Adipocyte (in vitro differentiated cells): ENCODE measurements around the gene PLA2G4A.

Experiments used
- DNase-seq: peaks from one replicate; pipeline ENCODE4 v3.0.0-alpha.2; 2015; ENCODE audit warnings: low read depth
- H3K27me3 ChIP-seq: replicated peaks from 2 replicates; pipeline ENCODE4 v1.7.0; 2013; ENCODE audit warnings: mild to moderate bottlenecking, low read length, moderate library complexity; ENCODE audit not compliant: control insufficient read depth, insufficient read depth
- H3K36me3 ChIP-seq: 2 replicates; pipeline ENCODE4 v1.7.0; 2013; ENCODE audit warnings: low read length, mild to moderate bottlenecking, moderate library complexity; ENCODE audit not compliant: control insufficient read depth, insufficient read depth, severe bottlenecking
- H3K4me1 ChIP-seq: 2 replicates; pipeline ENCODE4 v1.7.0; 2013; ENCODE audit warnings: mild to moderate bottlenecking, low read length, moderate library complexity; ENCODE audit not compliant: control insufficient read depth, insufficient read depth
- H3K4me3 ChIP-seq: 2 replicates; pipeline ENCODE4 v1.7.0; 2013; ENCODE audit warnings: mild to moderate bottlenecking, low read length, moderate library complexity
- H3K9ac ChIP-seq: 2 replicates; pipeline ENCODE4 v1.7.0; 2013; ENCODE audit warnings: mild to moderate bottlenecking, low read length, moderate library complexity
- H3K9me3 ChIP-seq: 2 replicates; pipeline ENCODE4 v1.7.0; 2013; ENCODE audit warnings: mild to moderate bottlenecking, low read length, moderate library complexity; ENCODE audit not compliant: control insufficient read depth

Gene PLA2G4A

GRCh38 chr1:186957314-186957713 is 128.6 kb downstream of the PLA2G4A start:
- no peaks in the 10 kb centered on the region for H3K27me3 ChIP-seq
- no peak overlapping the region for H3K9ac ChIP-seq
- H3K4me1 ChIP-seq: peaks cover 33% of the 10 kb centered on the region
- no peak for DNase-seq
- no peaks in the 10 kb centered on the region for H3K36me3 ChIP-seq
- H3K4me3 ChIP-seq: peak overlapping the region; percentile 22
- peaks cover 4% of the 10 kb centered on the region for H3K9me3 ChIP-seq

GRCh38 chr1:186958520-186958919 is 129.8 kb downstream of the PLA2G4A start:
- peak; percentile 52 for DNase-seq
- no peak overlapping the region for H3K4me3 ChIP-seq
- no peaks in the 10 kb centered on the region for H3K27me3 ChIP-seq
- peaks cover 4% of the 10 kb centered on the region for H3K9me3 ChIP-seq
- peaks cover 33% of the 10 kb centered on the region for H3K4me1 ChIP-seq
- H3K9ac ChIP-seq: no peak overlapping the region
- no peaks in the 10 kb centered on the region for H3K36me3 ChIP-seq

- H3K9me3 ChIP-seq: peaks cover 4% of the 10 kb centered on the region
- DNase-seq: peak; percentile 65
- no peaks in the 10 kb centered on the region for H3K27me3 ChIP-seq
- H3K4me3 ChIP-seq: no peak overlapping the region
- H3K4me1 ChIP-seq: peaks cover 33% of the 10 kb centered on the region
- H3K36me3 ChIP-seq: no peaks in the 10 kb centered on the region
- no peak overlapping the region for H3K9ac ChIP-seq
Observed at GRCh38 chr1:186960861-186961260, 132.1 kb downstream of the PLA2G4A start.

GRCh38 chr1:186965847-186966246 is 137.1 kb downstream of the PLA2G4A start:
- Histone ChIP-seq H3K27me3 (no peaks in the 10 kb centered on the region), H3K9ac (no peak overlapping the region), H3K4me1 (peaks cover 20% of the 10 kb centered on the region), H3K36me3 (no peaks in the 10 kb centered on the region), H3K9me3 (no peaks in the 10 kb centered on the region), H3K4me3 (no peak overlapping the region)
- no peak for DNase-seq

- H3K9ac ChIP-seq: no peak overlapping the region
- H3K4me1 ChIP-seq: peaks cover 15% of the 10 kb centered on the region
- no peak for DNase-seq
- no peaks in the 10 kb centered on the region for H3K27me3 ChIP-seq
- no peaks in the 10 kb centered on the region for H3K9me3 ChIP-seq
- no peaks in the 10 kb centered on the region for H3K36me3 ChIP-seq
- H3K4me3 ChIP-seq: no peak overlapping the region
Observed at GRCh38 chr1:186966456-186966855, 137.7 kb downstream of the PLA2G4A start.

- H3K9ac ChIP-seq: no peak overlapping the region
- H3K27me3 ChIP-seq: no peaks in the 10 kb centered on the region
- no peaks in the 10 kb centered on the region for H3K9me3 ChIP-seq
- DNase-seq: no peak
- H3K4me3 ChIP-seq: no peak overlapping the region
- H3K36me3 ChIP-seq: no peaks in the 10 kb centered on the region
- H3K4me1 ChIP-seq: peaks cover 12% of the 10 kb centered on the region
Observed at GRCh38 chr1:186967656-186968394, 139.1 kb downstream of the PLA2G4A start.

- no peaks in the 10 kb centered on the region for H3K9me3 ChIP-seq
- peak; percentile 97 for DNase-seq
- no peaks in the 10 kb centered on the region for H3K36me3 ChIP-seq
- peaks cover 14% of the 10 kb centered on the region for H3K4me1 ChIP-seq
- no peaks in the 10 kb centered on the region for H3K27me3 ChIP-seq
- H3K9ac ChIP-seq: peak overlapping the region; percentile 23
- H3K4me3 ChIP-seq: peak overlapping the region; percentile 69
Observed at GRCh38 chr1:186974774-186975181, 146.0 kb downstream of the PLA2G4A start.

GRCh38 chr1:186975220-186975619 is 146.5 kb downstream of the PLA2G4A start:
- no peaks in the 10 kb centered on the region for H3K9me3 ChIP-seq
- no peaks in the 10 kb centered on the region for H3K27me3 ChIP-seq
- H3K9ac ChIP-seq: peak overlapping the region; percentile 23
- peak overlapping the region; percentile 69 for H3K4me3 ChIP-seq
- DNase-seq: no peak
- H3K4me1 ChIP-seq: peaks cover 14% of the 10 kb centered on the region
- H3K36me3 ChIP-seq: no peaks in the 10 kb centered on the region

- H3K36me3 ChIP-seq: no peaks in the 10 kb centered on the region
- H3K9ac ChIP-seq: no peak overlapping the region
- H3K4me1 ChIP-seq: peaks cover 14% of the 10 kb centered on the region
- H3K9me3 ChIP-seq: no peaks in the 10 kb centered on the region
- DNase-seq: no peak
- H3K27me3 ChIP-seq: no peaks in the 10 kb centered on the region
- no peak overlapping the region for H3K4me3 ChIP-seq
Observed at GRCh38 chr1:186976700-186977099, 148.0 kb downstream of the PLA2G4A start.

- no peak for DNase-seq
- Histone ChIP-seq H3K4me3 (no peak overlapping the region), H3K27me3 (no peaks in the 10 kb centered on the region), H3K9me3 (no peaks in the 10 kb centered on the region), H3K9ac (no peak overlapping the region), H3K36me3 (no peaks in the 10 kb centered on the region), H3K4me1 (peaks cover 14% of the 10 kb centered on the region)
Observed at GRCh38 chr1:186977266-186977957, 148.7 kb downstream of the PLA2G4A start.

- Histone ChIP-seq H3K36me3 (no peaks in the 10 kb centered on the region), H3K4me1 (peaks cover 25% of the 10 kb centered on the region), H3K27me3 (no peaks in the 10 kb centered on the region), H3K9ac (no peak overlapping the region), H3K4me3 (no peak overlapping the region), H3K9me3 (no peaks in the 10 kb centered on the region)
- DNase-seq: no peak
Observed at GRCh38 chr1:186978596-186979556, 150.1 kb downstream of the PLA2G4A start.
